OCI-LY3 (cell line): ENCODE data around the gene CLEC9A.

ENCODE experiments used
- H2AFZ ChIP-seq: fragments of 200-600, 300-600 bp; shearing (Covaris generic); 2 replicates; pipeline ENCODE4 v1.6.0; 2014; ENCODE audit warnings: antibody characterized with exemption, low read depth, low read length
- H3K27ac ChIP-seq: fragments of 200-600, 300-600 bp; sonication (generic); 2 replicates; pipeline ENCODE4 v1.5.1; 2014; ENCODE audit warnings: mild to moderate bottlenecking, low read length, moderate library complexity, mixed read lengths
- H3K27me3 ChIP-seq: fragments of 200-600, 300-600 bp; sonication (generic); 2 replicates; pipeline ENCODE4 v1.6.1; 2014; ENCODE audit warnings: low read depth, low read length, mixed read lengths
- H3K36me3 ChIP-seq: fragments of 200-600, 300-600 bp; sonication (generic); replicated peaks from 2 replicates; pipeline ENCODE3; 2014; ENCODE audit warnings: low read depth, low read length, mixed read lengths
- H3K4me1 ChIP-seq: fragments of 300-600, 200-600 bp; sonication (generic); 2 replicates; pipeline ENCODE4 v1.6.1; 2014; ENCODE audit warnings: low read length, mixed read lengths
- H3K4me2 ChIP-seq: fragments of 200-600, 300-600 bp; sonication (generic); 2 replicates; pipeline ENCODE4 v1.6.1; 2014; ENCODE audit warnings: low read length, mixed read lengths
- H3K4me3 ChIP-seq: fragments of 300-600, 200-600 bp; sonication (generic); 2 replicates; pipeline ENCODE4 v1.5.1; 2014; ENCODE audit warnings: antibody characterized with exemption, mild to moderate bottlenecking, low read length, moderate library complexity
- H3K79me2 ChIP-seq: fragments of 300-600, 200-600 bp; shearing (Covaris generic); 2 replicates; pipeline ENCODE4 v1.6.1; 2014; ENCODE audit warnings: mild to moderate bottlenecking, low read length, mixed read lengths
- H3K9ac ChIP-seq: fragments of 300-600, 200-600 bp; shearing (Covaris generic); 2 replicates; pipeline ENCODE4 v1.6.0; 2014; ENCODE audit warnings: mild to moderate bottlenecking, low read length, moderate library complexity
- H3K9me3 ChIP-seq: fragments of 200-600, 300-600 bp; shearing (Covaris generic); 2 replicates; pipeline ENCODE4 v1.6.1; 2014; ENCODE audit warnings: low read length, mixed read lengths; ENCODE audit not compliant: insufficient read depth
- H4K20me1 ChIP-seq: fragments of 200-600, 300-600 bp; sonication (generic); 2 replicates; pipeline ENCODE4 v1.6.1; 2016; ENCODE audit warnings: low read length, mixed read lengths; ENCODE audit not compliant: insufficient read depth
- CTCF ChIP-seq: fragments of 200-600, 300-600 bp; sonication (generic); IDR thresholded peaks from 2 replicates; pipeline ENCODE4 v1.5.1; 2014; ENCODE audit warnings: antibody characterized with exemption, low read length, low read depth
- EZH2phosphoT487 ChIP-seq: fragments of 200-600 bp; shearing (Covaris generic); IDR thresholded peaks from 2 replicates; pipeline ENCODE4 v1.6.1; 2018; ENCODE audit warnings: antibody characterized with exemption, mixed run types, low read depth

The CLEC9A gene

GRCh38 chr12:10030446-10030845 lies at the start of gene CLEC9A:
CLEC9A (plus strand) TSS chr12:10030682; CDS start chr12:10052688, 22,006 bp downstream.
- Histone ChIP-seq H3K9me3 (no peaks in the 10 kb centered on the region), H3K9ac (no peak within 1 kb of the TSS), H3K27ac (no peak within 1 kb of the TSS), H3K27me3 (peaks cover 18% of the 10 kb centered on the region), H3K4me3 (no peak within 1 kb of the TSS), H2AFZ (no peak within 1 kb of the TSS), H3K4me1 (no peaks in the 10 kb centered on the region), H4K20me1 (no peaks in the 10 kb centered on the region), H3K36me3 (no peaks in the 10 kb centered on the region), H3K79me2 (no peaks in the 10 kb centered on the region), H3K4me2 (no peak within 1 kb of the TSS)
- no peak for TF ChIP-seq EZH2phosphoT487
- no peak for TF ChIP-seq CTCF

- Histone ChIP-seq H4K20me1 (no peaks in the 10 kb centered on the region), H3K4me1 (peaks cover 8% of the 10 kb centered on the region; the same call in 1 of the 2 replicates), H3K9me3 (no peaks in the 10 kb centered on the region), H2AFZ (no peak overlapping the region), H3K4me2 (peak overlapping the region; percentile 33), H3K9ac (no peak overlapping the region), H3K36me3 (no peaks in the 10 kb centered on the region), H3K4me3 (0 out of 2 replicates have a peak overlapping the region, but pooled peaks have one; percentile 12), H3K79me2 (no peaks in the 10 kb centered on the region), H3K27me3 (peaks cover 23% of the 10 kb centered on the region), H3K27ac (no peak overlapping the region)
- TF ChIP-seq CTCF (no peak), EZH2phosphoT487 (no peak)
Observed at GRCh38 chr12:9991876-9992275, 38.6 kb upstream of the CLEC9A start.

- no peak overlapping the region for H2AFZ ChIP-seq
- H3K27me3 ChIP-seq = peaks cover 23% of the 10 kb centered on the region
- H3K4me2 ChIP-seq = peak overlapping the region; percentile 33
- H3K9ac ChIP-seq = no peak overlapping the region
- no peaks in the 10 kb centered on the region for H3K36me3 ChIP-seq
- peaks cover 8% of the 10 kb centered on the region; the same call in 1 of the 2 replicates for H3K4me1 ChIP-seq
- no peak for TF ChIP-seq CTCF
- TF ChIP-seq EZH2phosphoT487 = no peak
- H3K4me3 ChIP-seq = 0 out of 2 replicates have a peak overlapping the region, but pooled peaks have one; percentile 12
- H3K9me3 ChIP-seq = no peaks in the 10 kb centered on the region
- no peaks in the 10 kb centered on the region for H4K20me1 ChIP-seq
- H3K27ac ChIP-seq = no peak overlapping the region
- H3K79me2 ChIP-seq = no peaks in the 10 kb centered on the region
Observed at GRCh38 chr12:9992296-9992695, 38.2 kb upstream of the CLEC9A start.

- no peak within 1 kb of the TSS for H3K4me3 ChIP-seq
- no peak within 1 kb of the TSS for H3K4me2 ChIP-seq
- H4K20me1 ChIP-seq = no peaks in the 10 kb centered on the region
- H3K36me3 ChIP-seq = no peaks in the 10 kb centered on the region
- H3K4me1 ChIP-seq = no peaks in the 10 kb centered on the region
- H3K9ac ChIP-seq = no peak within 1 kb of the TSS
- H3K27me3 ChIP-seq = peaks cover 18% of the 10 kb centered on the region
- no peak within 1 kb of the TSS for H3K27ac ChIP-seq
- no peaks in the 10 kb centered on the region for H3K9me3 ChIP-seq
- H3K79me2 ChIP-seq = no peaks in the 10 kb centered on the region
- no peak for TF ChIP-seq CTCF
- no peak for TF ChIP-seq EZH2phosphoT487
- no peak within 1 kb of the TSS for H2AFZ ChIP-seq
Observed at GRCh38 chr12:9999016-9999415, 31.5 kb upstream of the CLEC9A start, which contains the start of gene CLEC1B. CLEC1B (minus strand) TSS chr12:9999121; CDS start chr12:9999100, 21 bp downstream.
